ENCODE data around the gene CADPS2.

Gene CADPS2

DNA sequence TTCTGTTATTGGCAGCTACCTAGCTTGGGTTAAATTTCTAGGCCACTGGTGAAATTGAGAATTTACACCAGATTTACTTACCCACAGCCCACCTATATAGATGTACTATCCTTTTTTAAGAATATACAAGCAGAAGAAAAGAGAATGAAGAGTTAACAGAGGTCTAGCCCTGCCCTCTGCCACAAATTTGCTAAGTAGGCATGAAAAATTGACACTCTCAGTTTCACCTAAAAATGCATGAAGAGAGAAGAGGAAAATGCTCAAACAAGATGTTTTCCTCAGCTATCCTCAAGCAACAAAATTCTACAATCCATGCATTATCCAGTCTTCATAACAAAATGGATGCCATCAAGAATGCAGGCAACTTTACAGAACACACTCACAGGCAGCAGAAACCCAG is 158.9 kb downstream of the CADPS2 start:
- H3K9ac ChIP-seq (ENCODE audit: low read depth, low read length), result no peak overlapping the region
- H3K4me1 ChIP-seq (ENCODE audit: control insufficient read depth, insufficient read depth, low read length), result no peaks in the 10 kb centered on the region
- H3K4me3 ChIP-seq (ENCODE audit: low read depth, low read length), result no peak overlapping the region
- H3K36me3 ChIP-seq (ENCODE audit: control insufficient read depth, insufficient read depth, low read length), result no peaks in the 10 kb centered on the region
- H3K27me3 ChIP-seq (ENCODE audit: control insufficient read depth, insufficient read depth, low read length), result no peaks in the 10 kb centered on the region
- no peaks in the 10 kb centered on the region for H3K9me3 ChIP-seq (ENCODE audit: control insufficient read depth, insufficient read depth, low read length)

DNA sequence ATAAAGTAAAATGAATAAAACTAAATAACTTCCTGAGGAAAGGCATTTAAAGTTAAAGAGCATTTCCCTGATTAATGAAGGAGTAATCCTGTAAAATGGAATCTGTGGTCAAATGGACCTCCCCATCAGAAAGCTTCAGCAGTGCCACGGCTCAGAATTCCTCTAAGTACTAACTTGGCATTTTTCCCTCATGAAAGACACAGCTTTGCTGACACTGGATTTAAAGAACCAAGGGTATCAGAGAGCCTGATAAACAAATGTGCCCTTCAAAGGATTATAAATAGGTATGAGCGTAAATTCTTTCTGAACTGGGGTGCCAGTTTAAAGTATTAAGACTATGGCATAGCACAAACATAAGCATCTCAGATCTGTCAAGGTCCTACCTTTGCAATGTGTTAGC is 159.4 kb downstream of the CADPS2 start:
- no peaks in the 10 kb centered on the region for H3K36me3 ChIP-seq (ENCODE audit: control insufficient read depth, insufficient read depth, low read length)
- no peaks in the 10 kb centered on the region for H3K9me3 ChIP-seq (ENCODE audit: control insufficient read depth, insufficient read depth, low read length)
- no peaks in the 10 kb centered on the region for H3K4me1 ChIP-seq (ENCODE audit: control insufficient read depth, insufficient read depth, low read length)
- H3K4me3 ChIP-seq (ENCODE audit: low read depth, low read length), result no peak overlapping the region
- H3K27me3 ChIP-seq (ENCODE audit: control insufficient read depth, insufficient read depth, low read length), result no peaks in the 10 kb centered on the region
- no peak overlapping the region for H3K9ac ChIP-seq (ENCODE audit: low read depth, low read length)

DNA sequence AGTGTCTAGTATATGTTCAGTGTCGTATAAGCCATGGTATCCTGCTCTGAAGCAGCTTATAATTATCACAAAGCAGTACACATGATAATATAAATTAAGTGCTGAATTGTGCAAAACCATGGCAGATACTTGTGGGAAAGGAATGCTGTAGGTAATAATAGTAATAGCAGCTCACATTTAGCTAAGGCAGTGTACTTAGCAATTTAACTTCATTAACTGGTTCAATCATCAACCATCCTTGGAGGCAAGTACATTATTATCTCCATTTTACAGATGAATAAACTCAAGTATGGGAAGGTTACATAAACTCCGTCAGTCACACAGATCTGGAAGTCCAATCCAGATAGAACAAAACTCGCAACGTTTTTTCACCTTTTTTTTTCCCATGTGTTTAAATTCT is 161.9 kb downstream of the CADPS2 start:
- no peaks in the 10 kb centered on the region for H3K9me3 ChIP-seq (ENCODE audit: control insufficient read depth, insufficient read depth, low read length)
- H3K36me3 ChIP-seq (ENCODE audit: control insufficient read depth, insufficient read depth, low read length), result no peaks in the 10 kb centered on the region
- no peaks in the 10 kb centered on the region for H3K27me3 ChIP-seq (ENCODE audit: control insufficient read depth, insufficient read depth, low read length)
- no peak overlapping the region for H3K4me3 ChIP-seq (ENCODE audit: low read depth, low read length)
- H3K4me1 ChIP-seq (ENCODE audit: control insufficient read depth, insufficient read depth, low read length), result no peaks in the 10 kb centered on the region
- H3K9ac ChIP-seq (ENCODE audit: low read depth, low read length), result no peak overlapping the region

DNA sequence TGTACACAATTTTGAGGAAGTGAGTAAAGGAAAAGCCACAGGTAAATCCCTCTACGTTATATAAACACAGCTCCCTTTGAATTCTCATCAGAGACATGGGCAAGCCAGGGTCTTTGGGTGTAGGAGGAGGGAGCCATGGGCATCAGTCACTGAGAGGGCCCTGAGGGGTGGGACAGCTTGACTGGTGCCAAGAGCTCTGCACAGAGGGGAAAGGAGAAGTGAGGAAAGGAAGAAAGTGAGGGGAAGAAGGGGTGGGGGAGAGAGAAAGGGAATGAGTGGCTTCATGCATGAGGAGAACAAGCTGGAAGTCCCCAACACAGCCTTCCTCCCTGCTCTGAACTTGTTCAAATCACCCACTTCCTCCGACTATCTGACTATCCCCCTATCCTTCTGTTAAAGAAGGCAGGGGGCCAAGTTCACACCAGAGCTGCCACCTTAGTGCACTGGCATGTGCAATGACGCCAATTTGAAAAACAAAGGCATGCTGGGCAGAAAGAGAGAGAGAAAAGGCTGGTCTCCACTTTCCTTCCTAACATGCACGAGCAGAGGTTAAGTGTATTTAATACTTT is 167.2 kb downstream of the CADPS2 start:
- Histone ChIP-seq H3K36me3 (ENCODE audit: control insufficient read depth, insufficient read depth, low read length) (no peaks in the 10 kb centered on the region), H3K4me3 (ENCODE audit: low read depth, low read length) (no peak overlapping the region), H3K4me1 (ENCODE audit: control insufficient read depth, insufficient read depth, low read length) (peaks cover 3% of the 10 kb centered on the region), H3K9ac (ENCODE audit: low read depth, low read length) (no peak overlapping the region), H3K9me3 (ENCODE audit: control insufficient read depth, insufficient read depth, low read length) (no peaks in the 10 kb centered on the region), H3K27me3 (ENCODE audit: control insufficient read depth, insufficient read depth, low read length) (no peaks in the 10 kb centered on the region)

DNA sequence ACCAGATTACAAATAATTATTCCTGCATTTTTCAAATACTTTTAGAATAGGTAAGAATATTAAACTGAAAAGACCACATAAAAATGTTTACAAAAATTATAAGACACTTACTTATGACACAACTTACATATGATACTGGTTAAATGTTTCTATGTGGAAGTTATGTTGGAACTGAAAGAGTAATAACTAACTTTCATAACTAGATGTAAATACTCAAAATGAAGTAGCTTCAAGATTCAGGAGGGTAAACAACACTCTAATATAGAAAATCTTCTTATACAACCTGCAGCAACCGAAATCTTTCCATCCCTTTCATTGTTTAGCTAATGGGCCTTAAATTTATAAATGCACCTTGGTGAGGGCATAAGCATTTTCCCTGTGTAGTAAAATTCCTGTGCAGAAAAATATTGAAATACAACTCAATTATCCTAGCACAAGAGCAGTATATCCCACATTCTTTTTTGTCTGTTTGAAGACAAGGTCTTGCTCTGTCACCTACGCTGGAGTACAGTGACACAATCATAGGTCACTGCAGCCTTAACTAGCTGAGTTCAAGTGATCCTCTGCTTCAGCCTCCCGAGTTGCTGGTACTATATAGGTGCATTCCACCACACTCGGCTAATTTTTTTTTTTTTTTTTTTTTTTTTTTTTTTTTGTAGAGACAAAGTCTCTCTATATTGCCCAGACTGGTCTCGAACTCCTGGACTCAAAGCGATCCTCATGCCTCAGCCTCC is 168.7 kb downstream of the CADPS2 start:
- no peaks in the 10 kb centered on the region for H3K9me3 ChIP-seq (ENCODE audit: control insufficient read depth, insufficient read depth, low read length)
- no peaks in the 10 kb centered on the region for H3K27me3 ChIP-seq (ENCODE audit: control insufficient read depth, insufficient read depth, low read length)
- peaks cover 3% of the 10 kb centered on the region for H3K4me1 ChIP-seq (ENCODE audit: control insufficient read depth, insufficient read depth, low read length)
- H3K36me3 ChIP-seq (ENCODE audit: control insufficient read depth, insufficient read depth, low read length), result no peaks in the 10 kb centered on the region
- H3K4me3 ChIP-seq (ENCODE audit: low read depth, low read length), result no peak overlapping the region
- H3K9ac ChIP-seq (ENCODE audit: low read depth, low read length), result no peak overlapping the region

DNA sequence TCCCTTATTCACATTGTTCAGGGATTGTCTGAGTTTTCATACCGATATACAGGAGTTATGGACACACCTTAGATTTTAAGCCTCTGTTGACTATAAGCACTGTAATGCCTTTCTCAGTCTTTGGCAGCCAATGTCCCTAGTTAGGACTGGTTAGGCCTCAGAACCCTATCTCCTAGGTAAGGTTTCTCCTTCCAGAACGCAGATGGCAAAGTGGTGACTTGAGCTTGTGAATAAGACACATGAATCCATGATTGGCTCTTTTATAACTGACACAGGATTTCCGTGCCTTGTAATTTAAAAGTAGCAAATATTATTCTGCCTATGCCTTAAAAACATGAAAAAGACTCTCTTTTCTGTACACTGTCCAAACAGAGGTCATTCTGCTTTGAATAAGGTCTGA is 171.1 kb downstream of the CADPS2 start:
- Histone ChIP-seq H3K36me3 (ENCODE audit: control insufficient read depth, insufficient read depth, low read length) (no peaks in the 10 kb centered on the region), H3K27me3 (ENCODE audit: control insufficient read depth, insufficient read depth, low read length) (no peaks in the 10 kb centered on the region), H3K4me1 (ENCODE audit: control insufficient read depth, insufficient read depth, low read length) (peaks cover 3% of the 10 kb centered on the region), H3K4me3 (ENCODE audit: low read depth, low read length) (no peak overlapping the region), H3K9ac (ENCODE audit: low read depth, low read length) (no peak overlapping the region), H3K9me3 (ENCODE audit: control insufficient read depth, insufficient read depth, low read length) (no peaks in the 10 kb centered on the region)

DNA sequence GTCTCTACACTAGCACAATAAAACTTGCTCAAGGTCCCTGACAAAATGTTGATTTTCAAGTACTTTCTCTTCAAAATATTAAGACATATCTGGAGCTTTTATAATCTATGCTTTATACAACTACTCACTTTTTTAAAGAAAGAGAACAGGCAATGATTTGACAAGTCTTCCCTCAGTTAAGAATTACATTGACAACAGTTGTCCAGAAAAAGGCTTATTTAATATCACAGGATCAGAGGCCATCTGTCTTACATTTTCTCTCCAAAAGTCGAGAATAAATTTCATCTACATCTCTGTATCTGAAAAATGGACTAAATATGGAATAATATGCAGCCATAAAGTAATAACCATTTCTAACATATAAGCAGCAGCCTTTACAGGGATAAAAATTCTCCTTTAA is 175.3 kb downstream of the CADPS2 start:
- no peaks in the 10 kb centered on the region for H3K36me3 ChIP-seq (ENCODE audit: control insufficient read depth, insufficient read depth, low read length)
- H3K9me3 ChIP-seq (ENCODE audit: control insufficient read depth, insufficient read depth, low read length), result no peaks in the 10 kb centered on the region
- no peak overlapping the region for H3K4me3 ChIP-seq (ENCODE audit: low read depth, low read length)
- no peaks in the 10 kb centered on the region for H3K4me1 ChIP-seq (ENCODE audit: control insufficient read depth, insufficient read depth, low read length)
- H3K9ac ChIP-seq (ENCODE audit: low read depth, low read length), result no peak overlapping the region
- no peaks in the 10 kb centered on the region for H3K27me3 ChIP-seq (ENCODE audit: control insufficient read depth, insufficient read depth, low read length)

DNA sequence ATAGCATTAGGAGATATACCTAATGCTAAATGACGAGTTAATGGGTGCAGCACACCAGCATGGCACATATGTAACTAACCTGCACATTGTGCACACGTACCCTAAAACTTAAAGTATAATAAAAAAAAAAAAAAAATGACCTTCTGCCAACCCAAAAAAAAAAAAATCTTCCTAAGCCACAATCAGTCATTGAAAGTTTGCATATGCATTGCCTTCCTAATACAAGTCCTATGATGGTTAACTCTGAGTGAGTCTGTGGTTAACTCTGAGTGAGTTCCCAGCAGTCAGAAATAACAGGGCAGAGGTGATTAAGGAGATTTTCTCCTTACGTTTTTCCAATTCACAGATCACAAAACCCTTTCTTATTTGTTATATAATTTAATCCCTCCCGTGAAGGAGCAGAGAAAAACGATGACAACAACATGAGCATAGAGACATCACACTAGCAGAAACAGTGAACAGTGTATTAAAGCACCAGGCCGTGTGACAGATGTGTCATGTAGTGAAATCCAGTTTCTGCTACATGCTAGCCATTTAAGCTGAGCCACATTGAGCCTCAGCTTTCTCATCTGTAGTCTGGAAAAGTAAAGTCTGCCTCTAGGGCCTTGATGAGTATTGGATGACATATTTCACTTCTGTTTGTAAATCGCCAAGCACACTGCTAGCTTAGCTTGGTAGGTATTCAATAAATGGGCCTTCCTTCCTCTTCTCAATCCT is 176.2 kb downstream of the CADPS2 start:
- Histone ChIP-seq H3K36me3 (ENCODE audit: control insufficient read depth, insufficient read depth, low read length) (no peaks in the 10 kb centered on the region), H3K27me3 (ENCODE audit: control insufficient read depth, insufficient read depth, low read length) (no peaks in the 10 kb centered on the region), H3K9me3 (ENCODE audit: control insufficient read depth, insufficient read depth, low read length) (no peaks in the 10 kb centered on the region), H3K9ac (ENCODE audit: low read depth, low read length) (no peak overlapping the region), H3K4me3 (ENCODE audit: low read depth, low read length) (no peak overlapping the region), H3K4me1 (ENCODE audit: control insufficient read depth, insufficient read depth, low read length) (no peaks in the 10 kb centered on the region)

DNA sequence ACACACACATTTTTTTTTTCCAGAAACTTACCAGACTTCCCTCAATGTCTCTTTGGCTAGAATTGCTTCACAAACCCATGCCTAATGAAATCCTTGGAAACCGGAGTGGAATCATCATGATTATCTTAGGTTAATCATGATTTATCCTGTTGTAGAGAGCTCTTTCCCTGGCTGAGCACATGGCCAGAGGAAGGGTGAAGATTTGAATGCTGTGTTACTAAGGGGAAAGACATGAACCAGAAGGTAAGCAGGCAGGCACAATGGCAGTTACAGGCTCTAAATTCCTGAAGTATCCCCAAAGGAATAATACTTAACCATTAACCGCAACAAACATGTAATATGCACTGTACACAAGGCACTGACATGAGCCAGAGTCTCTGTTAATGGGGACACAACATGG is 179.4 kb downstream of the CADPS2 start:
- H3K4me3 ChIP-seq (ENCODE audit: low read depth, low read length), result no peak overlapping the region
- no peaks in the 10 kb centered on the region for H3K36me3 ChIP-seq (ENCODE audit: control insufficient read depth, insufficient read depth, low read length)
- no peaks in the 10 kb centered on the region for H3K27me3 ChIP-seq (ENCODE audit: control insufficient read depth, insufficient read depth, low read length)
- no peaks in the 10 kb centered on the region for H3K9me3 ChIP-seq (ENCODE audit: control insufficient read depth, insufficient read depth, low read length)
- H3K4me1 ChIP-seq (ENCODE audit: control insufficient read depth, insufficient read depth, low read length), result no peaks in the 10 kb centered on the region
- no peak overlapping the region for H3K9ac ChIP-seq (ENCODE audit: low read depth, low read length)

DNA sequence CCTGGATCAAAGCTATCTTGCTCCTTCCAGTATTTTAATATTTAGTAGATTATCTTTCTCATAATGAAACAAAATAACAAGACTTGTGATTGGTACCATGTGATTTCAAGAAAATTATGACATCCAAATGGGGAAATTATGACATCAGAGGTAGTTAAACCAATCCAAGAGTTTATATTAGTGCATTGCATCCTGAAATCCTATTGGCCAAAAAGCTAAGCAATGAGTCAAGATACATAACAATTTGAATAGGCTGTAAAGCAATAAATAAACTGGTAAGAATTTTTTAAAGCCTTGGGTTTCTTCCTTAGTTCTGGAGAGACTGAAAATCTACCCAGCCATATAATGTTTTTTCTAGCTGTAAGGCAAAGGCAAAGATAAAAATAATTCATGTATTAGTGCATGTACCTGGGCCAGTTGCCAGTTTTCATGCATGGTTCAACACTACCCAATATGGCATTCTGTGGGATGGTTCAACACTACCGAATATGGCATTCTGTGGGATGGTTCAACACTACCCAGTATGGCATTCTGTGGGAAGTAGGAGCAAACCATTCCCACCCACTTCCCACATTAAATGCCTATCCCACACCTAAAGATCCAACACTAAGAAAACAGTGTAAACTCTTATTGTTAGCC is 183.3 kb downstream of the CADPS2 start, which contains the start of gene RNF148:
Gene RNF148, minus strand, starts transcription at position 51 of the 639 bp plus-strand sequence. CDS start 172 bp downstream, outside the sequence.
- Histone ChIP-seq H3K9me3 (ENCODE audit: control insufficient read depth, insufficient read depth, low read length) (no peaks in the 10 kb centered on the region), H3K9ac (ENCODE audit: low read depth, low read length) (no peak within 1 kb of the TSS), H3K27me3 (ENCODE audit: control insufficient read depth, insufficient read depth, low read length) (no peaks in the 10 kb centered on the region), H3K36me3 (ENCODE audit: control insufficient read depth, insufficient read depth, low read length) (no peaks in the 10 kb centered on the region), H3K4me3 (ENCODE audit: low read depth, low read length) (no peak within 1 kb of the TSS), H3K4me1 (ENCODE audit: control insufficient read depth, insufficient read depth, low read length) (no peaks in the 10 kb centered on the region)

DNA sequence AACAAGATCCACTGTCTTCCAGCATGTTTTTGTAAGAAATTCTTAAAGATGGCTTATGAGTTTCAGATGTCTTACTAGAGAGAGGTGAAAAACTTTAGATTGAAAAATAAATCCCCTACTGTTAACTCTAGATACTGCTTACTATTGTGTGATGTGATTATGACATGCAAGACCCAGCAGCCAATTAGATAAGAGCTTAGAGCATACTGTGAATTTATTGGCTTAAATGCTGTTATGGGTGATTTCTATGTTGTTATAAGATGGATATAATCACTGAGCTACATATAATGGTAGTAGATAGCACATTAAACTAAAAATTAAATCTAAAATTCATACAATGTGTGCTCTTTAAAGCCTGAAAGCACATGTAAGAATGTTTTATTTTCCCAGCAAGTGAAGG is 187.2 kb downstream of the CADPS2 start, which contains the start of gene RNF133:
Gene RNF133, minus strand, starts transcription at position 101 of the 400 bp plus-strand sequence. CDS start 199 bp downstream, outside the sequence.
- Histone ChIP-seq H3K4me3 (ENCODE audit: low read depth, low read length) (no peak within 1 kb of the TSS), H3K9me3 (ENCODE audit: control insufficient read depth, insufficient read depth, low read length) (no peaks in the 10 kb centered on the region), H3K27me3 (ENCODE audit: control insufficient read depth, insufficient read depth, low read length) (no peaks in the 10 kb centered on the region), H3K9ac (ENCODE audit: low read depth, low read length) (no peak within 1 kb of the TSS), H3K4me1 (ENCODE audit: control insufficient read depth, insufficient read depth, low read length) (peaks cover 6% of the 10 kb centered on the region), H3K36me3 (ENCODE audit: control insufficient read depth, insufficient read depth, low read length) (no peaks in the 10 kb centered on the region)
